ENCODE measurements around the gene PRIM1. TPM values are rescaled to one million over a fixed set of nuclear protein-coding genes. Genes with fewer than 3 reads are reported as not detected.

Gene PRIM1
- total and polyA plus RNA-seq, 2 of the 4 experiments (the other 2 are of a cell fraction) = 8.6 to 12.0 TPM

DNA sequence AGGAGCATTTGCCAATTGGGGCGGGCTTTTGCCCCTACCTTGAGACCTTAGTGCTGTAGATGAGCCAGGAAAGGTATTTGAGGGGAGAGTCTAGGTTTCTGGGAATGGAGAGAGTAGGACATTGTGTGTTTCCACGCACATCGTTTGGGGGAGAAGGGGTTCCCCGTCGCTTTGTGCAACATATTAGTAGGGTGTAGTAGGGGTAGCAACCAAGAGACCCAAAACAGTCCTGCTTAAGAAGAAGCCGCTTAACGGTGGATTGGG lies 63.3 kb downstream of the PRIM1 start:
- H2BK20ac ChIP-seq (ENCODE audit: low read depth, low read length) = 0 out of 2 replicates have a peak overlapping the region, but pooled peaks have one; percentile 28
- peak overlapping the region; percentile 83 for H3K27ac ChIP-seq (ENCODE audit: insufficient read depth, low read length)
- ChIA-PET CTCF (interaction anchor here (2.2 kb wide), 1 partner anchor 52 kb away, joined by 7 read pairs; no protein-coding TSS in a partner anchor), POLR2A (ENCODE audit: unreplicated experiment) (interaction anchor here (0.8 to 0.9 kb wide), 2 partner anchors 14 to 37 kb away, joined by 3 read pairs; no protein-coding TSS in a partner anchor)
- dilution Hi-C loops (cut with HindIII; ENCODE audit: low sequenced_read_pairs, unreplicated experiment) = no loop called here
- intact Hi-C loops (cut with micrococcal nuclease) = loop anchor here (1.0 kb wide), 2 partner anchors 37 to 51 kb away; partner anchors contain the start of gene NACA
- no peak for ATAC-seq (ENCODE audit: low read depth)
- H3K14ac ChIP-seq (replicated peaks; ENCODE audit: low read depth, low read length) = peak overlapping the region; percentile 95
- peak overlapping the region; percentile 32; the same call in 1 of the 2 replicates for H2BK120ac ChIP-seq (ENCODE audit: low read depth, low read length)
- H2AK5ac ChIP-seq (ENCODE audit: low read depth, low read length) = peak overlapping the region; percentile 95
- H3K9me1 ChIP-seq (ENCODE audit: insufficient read depth, low read length) = no peaks in the 10 kb centered on the region
- H4K5ac ChIP-seq (ENCODE audit: low read depth, low read length) = peak overlapping the region; percentile 81
- peak overlapping the region; percentile 83 for H2BK5ac ChIP-seq (ENCODE audit: low read depth, low read length, poor library complexity, severe bottlenecking)
- H3K23ac ChIP-seq (ENCODE audit: low read depth, low read length) = peak overlapping the region; percentile 95
- DNase-seq = no peak
- peaks cover 36% of the 10 kb centered on the region for H4K20me1 ChIP-seq (ENCODE audit: insufficient read depth, low read length)
- no peaks in the 10 kb centered on the region for H3K9me3 ChIP-seq (ENCODE audit: control insufficient read depth, insufficient read depth, low read length)
- H2AK9ac ChIP-seq (replicated peaks; ENCODE audit: low read depth, low read length, poor library complexity) = peak overlapping the region; percentile 87
- H3K56ac ChIP-seq (ENCODE audit: extremely low read depth, insufficient read depth, low read length) = peak overlapping the region; percentile 62
- 11% methylated on average over 4 of the region's 7 CpGs; no CpG with 5 or more reads in 1 of the 2 experiments for WGBS, 2 experiments (ENCODE audit: extremely low coverage in 2 of 2, insufficient read length in 1 of 2)
- TF ChIP-seq RAD21 (IDR thresholded peaks at IDR 0.05; ENCODE audit: low read length) (no peak), POLR2A (IDR thresholded peaks at IDR 0.05; ENCODE audit: low read depth, low read length) (no peak), FOS (IDR thresholded peaks at IDR 0.05; ENCODE audit: low read depth, low read length) (no peak), NFE2L2 (IDR thresholded peaks at IDR 0.05; ENCODE audit: low read depth, low read length) (no peak), RFX5 (IDR thresholded peaks at IDR 0.05; ENCODE audit: low read depth, low read length) (no peak), RCOR1 (IDR thresholded peaks at IDR 0.05; ENCODE audit: insufficient replicate concordance, low read length) (no peak), SMC3 (IDR thresholded peaks at IDR 0.05; ENCODE audit: low read depth, low read length) (no peak), CHD1 (IDR thresholded peaks at IDR 0.05; ENCODE audit: low read depth, low read length) (no peak), BHLHE40 (IDR thresholded peaks at IDR 0.05; ENCODE audit: low read depth, low read length) (no peak), CEBPB (IDR thresholded peaks at IDR 0.05; ENCODE audit: low read depth, low read length) (no peak), MXI1 (IDR thresholded peaks at IDR 0.05; ENCODE audit: borderline replicate concordance, low read depth, low read length) (no peak), MAZ (IDR thresholded peaks at IDR 0.05; ENCODE audit: borderline replicate concordance, low read depth, low read length) (no peak), MAFK (IDR thresholded peaks at IDR 0.05; ENCODE audit: low read depth, low read length) (no peak)
- TF ChIP-seq, protein P1, sequence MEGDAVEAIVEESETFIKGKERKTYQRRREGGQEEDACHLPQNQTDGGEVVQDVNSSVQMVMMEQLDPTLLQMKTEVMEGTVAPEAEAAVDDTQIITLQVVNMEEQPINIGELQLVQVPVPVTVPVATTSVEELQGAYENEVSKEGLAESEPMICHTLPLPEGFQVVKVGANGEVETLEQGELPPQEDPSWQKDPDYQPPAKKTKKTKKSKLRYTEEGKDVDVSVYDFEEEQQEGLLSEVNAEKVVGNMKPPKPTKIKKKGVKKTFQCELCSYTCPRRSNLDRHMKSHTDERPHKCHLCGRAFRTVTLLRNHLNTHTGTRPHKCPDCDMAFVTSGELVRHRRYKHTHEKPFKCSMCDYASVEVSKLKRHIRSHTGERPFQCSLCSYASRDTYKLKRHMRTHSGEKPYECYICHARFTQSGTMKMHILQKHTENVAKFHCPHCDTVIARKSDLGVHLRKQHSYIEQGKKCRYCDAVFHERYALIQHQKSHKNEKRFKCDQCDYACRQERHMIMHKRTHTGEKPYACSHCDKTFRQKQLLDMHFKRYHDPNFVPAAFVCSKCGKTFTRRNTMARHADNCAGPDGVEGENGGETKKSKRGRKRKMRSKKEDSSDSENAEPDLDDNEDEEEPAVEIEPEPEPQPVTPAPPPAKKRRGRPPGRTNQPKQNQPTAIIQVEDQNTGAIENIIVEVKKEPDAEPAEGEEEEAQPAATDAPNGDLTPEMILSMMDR (conservative IDR thresholded peaks at IDR 0.05; ENCODE audit: low read depth, low read length) = no peak
- TF ChIP-seq, protein P2, sequence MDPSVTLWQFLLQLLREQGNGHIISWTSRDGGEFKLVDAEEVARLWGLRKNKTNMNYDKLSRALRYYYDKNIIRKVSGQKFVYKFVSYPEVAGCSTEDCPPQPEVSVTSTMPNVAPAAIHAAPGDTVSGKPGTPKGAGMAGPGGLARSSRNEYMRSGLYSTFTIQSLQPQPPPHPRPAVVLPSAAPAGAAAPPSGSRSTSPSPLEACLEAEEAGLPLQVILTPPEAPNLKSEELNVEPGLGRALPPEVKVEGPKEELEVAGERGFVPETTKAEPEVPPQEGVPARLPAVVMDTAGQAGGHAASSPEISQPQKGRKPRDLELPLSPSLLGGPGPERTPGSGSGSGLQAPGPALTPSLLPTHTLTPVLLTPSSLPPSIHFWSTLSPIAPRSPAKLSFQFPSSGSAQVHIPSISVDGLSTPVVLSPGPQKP (IDR thresholded peaks at IDR 0.05; ENCODE audit: borderline replicate concordance, low read depth, low read length) = no peak
- TF ChIP-seq, protein P3, sequence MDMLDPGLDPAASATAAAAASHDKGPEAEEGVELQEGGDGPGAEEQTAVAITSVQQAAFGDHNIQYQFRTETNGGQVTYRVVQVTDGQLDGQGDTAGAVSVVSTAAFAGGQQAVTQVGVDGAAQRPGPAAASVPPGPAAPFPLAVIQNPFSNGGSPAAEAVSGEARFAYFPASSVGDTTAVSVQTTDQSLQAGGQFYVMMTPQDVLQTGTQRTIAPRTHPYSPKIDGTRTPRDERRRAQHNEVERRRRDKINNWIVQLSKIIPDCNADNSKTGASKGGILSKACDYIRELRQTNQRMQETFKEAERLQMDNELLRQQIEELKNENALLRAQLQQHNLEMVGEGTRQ (IDR thresholded peaks at IDR 0.05; ENCODE audit: low read depth, low read length) = no peak
- H3K9ac ChIP-seq (ENCODE audit: low read depth, low read length) = peak overlapping the region; percentile 88
- peak overlapping the region; percentile 81 for H2AFZ ChIP-seq (replicated peaks; ENCODE audit: low read length, poor library complexity)
- peak overlapping the region; percentile 75 for H3K4me2 ChIP-seq (ENCODE audit: low read depth, low read length)
- H3K4ac ChIP-seq (ENCODE audit: low read depth, low read length) = peak overlapping the region; percentile 79
- peaks cover 6% of the 10 kb centered on the region for H3K4me1 ChIP-seq (ENCODE audit: control insufficient read depth, insufficient read depth, low read length)
- no peaks in the 10 kb centered on the region for H3K27me3 ChIP-seq (ENCODE audit: control insufficient read depth, insufficient read depth, low read length)
- H4K8ac ChIP-seq (ENCODE audit: low read depth in 2 of 2, low read length in 2 of 2) = peak overlapping the region; percentile 92 to 99
- no TSS peak for BruUV-seq (replicated peaks)
- no peaks in the 10 kb centered on the region; the same call in none of the 2 replicates for H3K36me3 ChIP-seq (ENCODE audit: control insufficient read depth, insufficient read depth, low read length)
- peak overlapping the region; percentile 49 for H3K4me3 ChIP-seq (ENCODE audit: insufficient read depth, low read depth, low read length)
- peak overlapping the region; percentile 13; the same call in 1 of the 3 replicates for H2BK15ac ChIP-seq (ENCODE audit: low read depth, low read length)
- peaks cover 6 to 15% of the 10 kb centered on the region in 2 experiments; a peak in 3 of 4 replicates for H3K79me1 ChIP-seq (ENCODE audit: low read depth in 1 of 2, low read length in 2 of 2)
- in situ Hi-C loops (cut with MboI; ENCODE audit: low sequenced_read_pairs) = no loop called here
- H3K18ac ChIP-seq (ENCODE audit: low read depth, low read length) = peak overlapping the region; percentile 59
- H4K91ac ChIP-seq (ENCODE audit: insufficient read depth, low read depth, low read length) = peak overlapping the region; percentile 83

Measured in IMR-90 (cell line).